OCI-M2 (cell line): ENCODE measurements around the gene FLT3LG.
"Not testable (repeated sequence)": the region's sequence is repeated elsewhere in the genome, so short reads cannot be mapped to it uniquely, and the experiment has no call there.

ENCODE experiments used
- DNase-seq: peaks from one replicate; lab custom pipeline; 2025; ENCODE audit not compliant: unreplicated experiment; lab: John Stamatoyannopoulos, UW

The FLT3LG gene

DNA sequence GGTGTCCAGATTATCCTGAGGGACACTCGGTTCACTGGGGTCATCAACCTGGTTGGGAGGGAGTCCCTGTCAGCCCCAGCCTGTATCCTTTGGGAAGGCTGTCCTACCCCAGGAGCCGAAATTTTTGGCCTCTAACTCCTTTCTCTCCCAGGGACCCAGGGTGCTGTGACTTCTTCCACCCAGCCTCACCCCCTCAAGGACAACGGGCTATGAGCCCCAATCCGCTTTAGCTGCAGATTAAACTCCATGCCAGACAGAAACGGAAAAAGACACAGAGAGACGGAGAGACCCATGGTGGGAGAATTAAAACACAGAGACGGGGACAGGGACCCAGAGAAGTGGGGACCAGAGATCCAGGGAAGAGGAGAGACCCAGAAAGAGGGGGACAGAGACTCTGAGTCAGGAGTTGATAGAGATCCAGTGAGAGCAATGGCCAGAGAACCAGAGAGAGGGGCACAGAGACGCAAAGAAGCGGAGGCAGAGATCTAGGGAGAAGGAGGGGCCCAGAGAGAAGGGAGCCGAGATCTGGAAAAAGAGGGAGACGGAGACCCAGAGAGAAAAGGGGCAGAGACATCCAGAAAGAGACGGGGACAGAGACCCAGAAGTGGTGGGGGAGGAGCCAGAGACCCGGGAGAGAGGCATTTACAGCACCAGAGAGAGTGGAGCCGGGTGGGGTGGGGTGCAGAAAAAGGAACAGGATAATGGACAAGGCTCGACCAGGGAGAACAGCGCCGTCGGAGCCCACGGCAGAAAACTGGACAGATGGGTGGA, 33.4 kb upstream of the FLT3LG start:
- no peak for DNase-seq

GRCh38 chr19:49441210-49441959, 32.6 kb upstream of the FLT3LG start, which contains the start of gene SLC17A7:
Gene SLC17A7, minus strand, starts transcription at chr19:49441527. Its CDS starts 148 bp downstream, at chr19:49441379.
- DNase-seq = no peak

- DNase-seq = no peak
Observed at GRCh38 chr19:49441960-49442350, 32.1 kb upstream of the FLT3LG start.

- no peak for DNase-seq
Observed at GRCh38 chr19:49442354-49442753, 31.7 kb upstream of the FLT3LG start.

DNA sequence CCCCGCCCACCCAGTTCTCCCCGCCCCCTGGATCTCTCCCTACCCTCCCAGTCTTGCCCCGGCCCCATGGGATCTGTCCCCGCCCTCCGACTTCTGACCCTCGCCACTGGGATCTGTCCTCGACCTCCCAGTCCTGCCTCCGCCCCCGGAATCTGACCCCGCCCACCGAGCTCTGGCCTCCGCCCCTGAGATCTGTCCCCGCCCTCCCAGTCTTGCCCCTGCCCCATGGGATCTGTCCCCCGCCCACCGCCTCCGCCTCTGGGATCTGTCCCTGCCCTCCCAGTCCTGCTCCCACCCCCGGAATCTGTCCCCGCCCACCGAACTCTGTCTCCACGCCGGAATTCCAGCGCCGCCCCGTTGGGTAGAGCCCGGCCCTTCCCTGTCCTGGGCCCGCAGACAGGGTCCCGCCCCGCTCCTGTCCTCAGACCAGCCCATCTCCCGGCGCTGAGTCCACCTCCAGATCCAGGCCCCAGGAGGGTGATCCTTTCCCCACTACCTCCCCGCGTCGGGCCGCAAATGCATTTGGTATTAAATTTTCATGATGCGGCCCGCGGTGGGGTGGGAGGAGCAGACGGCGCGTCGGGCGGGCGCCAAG, 31.1 kb upstream of the FLT3LG start:
- DNase-seq = peak; percentile 83

DNA sequence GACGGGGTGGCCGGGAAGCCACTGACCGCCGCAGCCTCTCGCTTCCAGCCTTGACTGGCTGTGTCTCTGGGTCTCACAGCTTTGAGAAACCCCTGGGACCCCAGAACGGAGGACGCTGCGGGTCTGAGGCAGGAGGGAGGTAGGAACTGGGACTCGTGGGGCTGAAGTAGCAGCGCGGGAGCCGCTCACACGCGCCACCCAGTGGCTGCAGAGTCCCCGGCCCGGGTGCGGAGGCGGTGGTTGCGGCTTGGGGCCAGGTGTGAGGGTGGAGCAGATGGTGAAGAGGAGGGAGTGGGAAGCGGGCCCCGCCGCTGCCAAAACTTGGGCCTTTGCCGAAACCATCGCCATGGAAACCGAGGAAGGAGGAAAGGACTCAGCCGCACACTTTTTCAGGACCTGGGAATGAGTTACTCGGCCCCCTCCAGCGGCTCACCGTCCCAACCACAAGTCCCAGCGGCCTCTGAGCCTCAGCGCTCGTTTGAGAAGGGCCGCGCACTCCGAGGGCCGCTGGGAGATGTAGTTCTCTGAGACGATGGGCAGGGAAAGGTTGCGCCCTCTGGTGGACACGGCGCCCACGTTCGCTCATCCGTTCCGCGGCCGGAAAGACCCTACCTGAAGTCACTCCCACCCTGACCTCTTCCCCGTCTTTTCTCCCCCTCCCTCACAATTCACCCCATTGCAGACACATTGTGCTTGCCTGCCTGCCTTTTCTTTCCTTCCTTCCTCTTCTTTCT, 30.5 kb upstream of the FLT3LG start:
- peak; percentile 88 for DNase-seq

DNA sequence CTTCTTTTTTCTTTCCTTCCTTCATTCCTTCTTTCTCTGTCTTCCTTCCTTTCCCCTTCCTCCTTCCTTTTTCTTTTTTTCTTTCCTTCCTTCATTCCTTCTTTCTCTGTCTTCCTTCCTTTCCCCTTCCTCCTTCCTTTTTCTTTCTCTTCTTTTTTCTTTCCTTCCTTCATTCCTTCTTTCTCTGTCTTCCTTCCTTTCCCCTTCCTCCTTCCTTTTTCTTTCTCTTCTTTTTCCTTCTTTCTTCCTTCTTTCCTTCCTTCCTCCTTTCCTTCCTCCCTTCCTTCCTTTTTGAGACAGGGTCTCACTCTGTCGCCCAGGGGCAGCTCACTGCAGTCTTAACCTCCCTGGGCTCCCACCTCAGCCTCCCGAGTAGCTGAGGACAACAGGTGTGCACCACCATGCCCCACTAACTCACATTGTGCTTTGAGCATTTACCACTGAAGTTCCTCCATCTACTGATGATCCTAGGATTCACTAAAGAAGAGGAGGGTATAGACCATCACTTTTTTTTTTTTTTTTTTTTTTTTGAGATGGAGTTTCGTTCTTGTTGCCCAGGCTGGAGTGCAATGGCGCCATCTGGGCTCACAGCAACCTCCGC, 29.8 kb upstream of the FLT3LG start:
- not testable (repeated sequence) for DNase-seq

DNA sequence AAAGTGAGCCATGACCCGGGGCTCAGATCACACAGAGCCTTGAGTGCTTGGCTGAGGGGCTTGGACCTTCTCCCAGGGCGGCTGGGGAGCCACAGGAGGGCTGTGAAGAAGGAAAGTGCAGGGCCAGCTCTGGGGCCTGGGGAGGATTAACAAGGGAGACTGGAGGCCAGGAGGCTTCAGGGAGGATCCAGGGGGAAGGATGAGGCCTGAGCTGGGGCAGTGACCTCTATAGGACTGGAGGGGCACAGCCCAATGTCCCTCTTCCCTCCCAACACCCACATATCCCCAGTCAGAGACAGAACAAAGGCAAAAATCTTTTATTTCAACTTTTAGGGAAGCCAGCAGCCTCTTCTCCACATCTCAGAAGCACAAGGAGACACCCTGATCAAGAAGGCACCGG, 28.0 kb upstream of the FLT3LG start:
- no peak for DNase-seq

- DNase-seq = no peak
Observed at GRCh38 chr19:49447485-49448431, 26.3 kb upstream of the FLT3LG start.

DNA sequence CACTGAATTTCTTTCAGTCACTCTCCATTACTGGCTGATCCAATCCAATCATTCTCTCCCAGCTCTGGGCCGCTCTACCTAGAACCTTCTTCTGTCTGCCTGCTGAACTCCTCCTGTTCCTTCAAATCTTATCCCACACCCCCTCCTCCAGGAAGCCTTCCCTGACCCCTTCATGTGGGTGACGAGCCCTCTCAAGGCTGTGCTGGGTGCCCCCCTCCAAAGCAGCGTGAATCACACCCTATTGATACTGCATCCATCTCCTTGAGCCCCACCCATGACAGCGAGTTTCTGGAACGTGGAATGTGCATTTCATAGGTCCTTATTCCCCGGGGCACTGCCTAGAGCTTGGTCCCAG, 25.6 kb upstream of the FLT3LG start:
- no peak for DNase-seq

- DNase-seq = no peak
Observed at GRCh38 chr19:49450405-49450804, 23.6 kb upstream of the FLT3LG start.

- peak; percentile 97 for DNase-seq
Observed at GRCh38 chr19:49451430-49452181, 22.4 kb upstream of the FLT3LG start, which contains the start of gene PIH1D1. Gene PIH1D1, minus strand, starts transcription at chr19:49451814. Its CDS starts 240 bp downstream, at chr19:49451574.

DNA sequence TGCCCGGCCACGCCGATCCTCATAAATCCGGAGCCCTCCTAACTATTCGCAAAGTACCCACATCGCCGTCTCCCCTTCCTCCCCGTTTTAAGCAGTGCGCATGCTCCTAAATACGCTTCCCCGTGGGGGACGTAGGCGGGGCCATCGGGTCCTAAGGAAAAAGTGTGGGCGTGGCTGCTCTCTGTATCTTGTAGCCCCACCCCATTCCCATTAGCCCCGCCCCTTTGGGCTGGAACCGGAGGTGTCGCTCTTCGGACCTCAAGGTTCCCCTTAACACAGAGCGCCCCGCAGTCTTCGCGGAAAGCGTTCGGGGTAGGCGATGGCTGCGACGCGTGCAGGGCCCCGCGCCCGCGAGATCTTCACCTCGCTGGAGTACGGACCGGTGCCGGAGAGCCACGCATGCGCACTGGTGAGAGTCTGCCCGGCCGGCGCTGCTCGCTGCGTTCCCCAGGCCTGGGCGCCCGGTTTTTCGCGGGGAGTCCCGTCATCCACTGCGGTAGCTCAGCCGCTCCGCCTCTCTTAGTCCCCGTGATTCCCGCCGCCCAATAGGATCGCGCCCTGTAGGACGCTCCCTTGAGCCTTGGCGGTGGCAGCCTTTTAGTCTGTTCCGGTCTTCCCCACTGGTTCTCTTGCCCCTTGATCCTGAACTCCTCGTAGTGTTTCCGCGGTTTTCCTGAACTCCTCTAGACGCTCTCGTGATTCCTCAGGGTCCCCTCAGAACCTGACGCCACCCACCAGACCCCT, 20.8 kb upstream of the FLT3LG start, which contains the start of gene ALDH16A1:
ALDH16A1 (plus strand) TSS at position 213 of the 744 bp plus-strand sequence; CDS start at position 320, 107 bp downstream.
- DNase-seq = peak; percentile 98

DNA sequence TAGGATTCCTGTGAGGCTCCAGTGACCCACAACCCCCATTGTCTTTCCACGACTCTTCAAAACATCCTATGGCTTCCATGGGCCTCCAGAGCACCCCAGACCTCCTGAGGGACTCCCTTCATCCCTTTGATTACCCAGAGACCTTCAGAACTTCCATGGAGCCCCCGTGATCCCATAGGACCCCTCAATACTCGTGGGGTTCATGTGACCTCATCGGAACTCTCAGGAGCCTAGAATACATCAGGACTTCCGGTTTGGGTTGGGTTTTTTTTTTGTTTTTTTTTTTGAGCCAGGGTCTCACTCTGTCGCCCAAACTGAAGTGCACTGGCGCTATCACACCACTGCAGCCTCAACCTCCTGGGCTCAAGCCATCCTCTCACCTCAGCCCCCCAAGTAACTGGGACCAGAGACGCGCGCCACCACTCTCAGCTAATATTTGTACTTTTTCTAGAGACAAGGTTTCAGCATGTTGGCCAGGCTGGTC, 20.2 kb upstream of the FLT3LG start:
- no peak for DNase-seq

DNA sequence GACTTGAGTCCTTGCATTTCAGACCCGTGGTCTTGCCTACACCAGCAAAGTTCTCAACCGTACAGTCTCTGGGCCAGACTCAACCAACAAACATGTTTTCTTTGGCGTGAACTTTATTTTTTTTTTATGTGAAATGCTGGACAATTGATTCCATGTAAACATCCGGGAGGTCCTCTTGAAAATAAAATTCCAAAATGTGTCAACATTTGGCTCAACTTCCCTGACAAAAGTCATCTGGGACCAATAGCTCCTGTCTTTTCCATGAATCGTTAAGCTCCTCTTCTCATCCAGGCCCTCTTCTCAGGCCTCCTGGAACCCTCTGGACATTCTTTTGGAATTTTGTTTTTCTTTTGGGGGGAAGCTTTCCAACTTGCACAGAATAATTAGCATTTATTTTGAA, 18.2 kb upstream of the FLT3LG start:
- no peak for DNase-seq

DNA sequence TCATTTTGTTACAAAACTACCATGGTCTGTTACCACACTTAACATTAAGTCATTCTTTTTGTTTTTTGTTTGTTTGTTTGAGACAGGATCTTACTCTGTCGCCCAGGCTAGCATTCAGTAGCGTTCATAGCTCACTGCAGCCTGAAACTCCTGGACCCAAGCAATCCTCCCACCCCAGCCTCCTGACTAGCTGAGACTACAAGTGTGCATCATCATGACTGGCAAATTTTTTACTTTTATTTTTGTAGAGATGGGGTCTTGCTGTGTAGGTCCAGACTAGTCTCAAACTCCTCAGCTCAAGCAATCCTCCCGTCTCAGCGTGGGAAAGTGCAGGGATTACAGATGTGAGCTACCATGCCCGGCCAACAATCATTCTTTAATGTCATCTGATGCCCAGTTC, 17.7 kb upstream of the FLT3LG start:
- no peak for DNase-seq

- no peak for DNase-seq
Observed at GRCh38 chr19:49458567-49458903, 15.5 kb upstream of the FLT3LG start.

DNA sequence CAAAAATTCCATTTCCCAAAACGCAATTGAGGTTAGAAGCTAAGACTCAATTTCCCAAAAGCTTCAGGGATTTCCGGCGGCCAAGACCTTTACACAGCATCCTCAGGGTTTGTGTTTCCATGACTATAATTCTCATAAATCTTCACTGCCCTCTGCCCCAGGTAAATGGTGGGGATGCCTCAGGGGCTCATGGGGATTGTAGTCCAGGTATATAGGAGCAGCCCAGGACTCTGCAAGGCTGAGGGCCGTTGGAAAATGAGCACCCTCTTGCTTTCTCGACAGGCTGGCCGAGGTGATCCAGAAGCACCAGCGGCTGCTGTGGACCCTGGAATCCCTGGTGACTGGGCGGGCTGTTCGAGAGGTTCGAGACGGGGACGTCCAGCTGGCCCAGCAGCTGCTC, 14.6 kb upstream of the FLT3LG start:
- no peak for DNase-seq
